Adrenal gland (tissue), 12 donors: Measurements from ENCODE around the gene INSM1. TPM values are rescaled to one million over a fixed set of nuclear protein-coding genes. Genes with fewer than 3 reads are reported as not detected.
A peak's percentile ranks its signal among the peaks of the same experiment; 100 is the strongest.

ENCODE experiments used
- DNase-seq, 7 donors: peaks; one replicate each; pipeline ENCODE4 v3.0.0-alpha.2; 2019 to 2020
- H3K27ac ChIP-seq, 5 donors: fragments of 200-600 bp; sonication (generic) in 4 of 5; 1 replicate in 3 of 5; 2 replicates in 2 of 5; pipeline versions ENCODE4 v1.5.1 to v1.8.0; 2016 to 2020; ENCODE audit warnings: mild to moderate bottlenecking in 1 of 5
- H3K27me3 ChIP-seq: fragments of 200-600 bp; 2 replicates; pipeline ENCODE4 v1.8.0; 2021
- H3K36me3 ChIP-seq, 2 donors: fragments of 200-600 bp; replicated peaks in 1 of 2; 1 replicate in 1 of 2; 2 replicates in 1 of 2; pipeline versions ENCODE4 v1.5.1 to v1.8.0; 2018 to 2022
- H3K4me1 ChIP-seq, 2 donors: fragments of 200-600 bp; replicated peaks in 1 of 2; 1 replicate in 1 of 2; 2 replicates in 1 of 2; pipeline versions ENCODE4 v1.5.1 to v1.8.0; 2018 to 2021
- H3K4me3 ChIP-seq, 4 donors: fragments of 200-600 bp; sonication (generic) in 3 of 4; one replicate each; pipeline ENCODE4 v1.5.1; 2016 to 2018
- H3K9me3 ChIP-seq, 3 donors: fragments of 200-600 bp; sonication (generic) in 1 of 3; replicated peaks in 1 of 3; 1 replicate in 2 of 3; 2 replicates in 1 of 3; pipeline versions ENCODE4 v1.5.1 to v1.8.0; 2016 to 2021
- POLR2A ChIP-seq, 2 donors: fragments of 450-650 bp; IDR thresholded peaks; one replicate each; pipeline ENCODE4 v1.6.1; 2017; ENCODE audit warnings: antibody characterized with exemption in 2 of 2, mild to moderate bottlenecking in 2 of 2, moderate library complexity in 1 of 2
- WGBS, 4 donors: extraction: QIAGEN DNeasy Blood & Tissue Kit in 2 of 4; methylation state at CpG; one replicate each; pipeline versions ENCODE4 v1.1.5 to v1.1.7; 2013 to 2017; 5-methylcytosine and 5-hydroxymethylcytosine counted together
- intact Hi-C, 2 donors: fragments of 100-400 bp; cut with DNase I; formaldehyde crosslinking; loops; one replicate each; pipeline versions ENCODE4 v1.14.1 to v1.15.0; 2022 to 2023
- polyA plus RNA-seq, 3 donors: library from polyadenylated mRNA; stranded (reverse); fragments of 200-250 nt in 2 of 3; fragments of 350-450 nt in 1 of 3; fragmentation: Illumina TruSeq in 1 of 3; extraction: RNeasy Lipid Tissue Mini Kit (QIAGEN cat#74804) in 1 of 3; gene quantifications; one replicate each; pipeline ENCODE4 v1.2.3, GENCODE V29; 2013 to 2014
- total RNA-seq, 9 donors: library from RNA; depleted of rRNA in 4 of 9; stranded (reverse); fragments of >200 nt in 4 of 9; fragments of 120-200 nt in 1 of 9; fragmentation: NEBNext Ultra II Directional in 1 of 9; extraction: Animal tissue kit (Norgen Biotek cat#: 25700) in 1 of 9; gene quantifications; one replicate each; pipeline versions ENCODE4 v1.1.0 to v1.2.4, GENCODE V29; 2013 to 2023
- TF ChIP-seq, protein P1 (sequence below), 6 experiments: fragments of 450-650 bp in 4 of 6; fragments of 200-600 bp in 2 of 6; sonication (generic) in 1 of 6; IDR thresholded peaks; 1 replicate in 5 of 6; 2 replicates in 1 of 6; pipeline versions ENCODE4 v1.5.1 to v1.8.0; 2016 to 2021; ENCODE audit warnings: antibody characterized with exemption in 6 of 6, mild to moderate bottlenecking in 2 of 6, moderate library complexity in 1 of 6
- donor health status: healthy with polysubstance abuse.
- donor health status: Bipolar disorder and iron deficiency.
- donor health status: DM: yes; HTN: yes; CAD: no.
- donor health status: DM: no; HTN: no; CAD: no.
- donor health status: DM: no; HTN: no; CAD: no.
- donor health status: DM: yes; HTN: yes; CAD: no.

INSM1 gene
- total and polyA plus RNA-seq, 12 donors, result 0.10 to 20.0 (median 7.7) TPM; not detected in 3

DNA sequence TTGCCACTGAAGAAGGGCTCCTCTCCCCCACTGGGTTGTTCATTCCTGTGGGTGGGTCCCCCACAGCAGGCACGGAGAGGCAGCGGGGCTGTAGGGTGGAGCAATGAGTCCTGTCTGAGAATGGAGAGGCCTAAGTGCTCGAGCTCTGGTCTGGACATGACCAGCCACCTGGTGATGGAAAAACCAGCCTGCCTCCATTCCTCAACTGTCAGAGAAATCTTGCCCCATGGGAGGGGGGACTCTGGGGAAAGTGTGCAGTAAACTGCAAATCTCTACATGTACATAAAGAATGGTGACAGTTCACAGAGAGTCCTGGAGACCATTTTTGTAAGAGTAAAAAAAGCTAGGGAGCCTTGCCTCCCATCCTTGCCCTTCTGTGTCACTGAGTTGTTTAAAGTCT lies 34.1 kb downstream of the INSM1 start:
- H3K4me1 ChIP-seq, result no peaks in the 10 kb centered on the region
- 93 to 98% (median 95%) methylated on average over 3 of the region's 3 CpGs; no CpG with 5 or more reads in 1 of the 4 donors for WGBS, 4 donors
- no peaks in the 10 kb centered on the region for H3K36me3 ChIP-seq
- no peak overlapping the region for H3K27ac ChIP-seq
- H3K9me3 ChIP-seq, result no peaks in the 10 kb centered on the region
- no peak for DNase-seq
- TF ChIP-seq POLR2A (IDR thresholded peaks at IDR 0.05), result no peak
- TF ChIP-seq, protein P1, sequence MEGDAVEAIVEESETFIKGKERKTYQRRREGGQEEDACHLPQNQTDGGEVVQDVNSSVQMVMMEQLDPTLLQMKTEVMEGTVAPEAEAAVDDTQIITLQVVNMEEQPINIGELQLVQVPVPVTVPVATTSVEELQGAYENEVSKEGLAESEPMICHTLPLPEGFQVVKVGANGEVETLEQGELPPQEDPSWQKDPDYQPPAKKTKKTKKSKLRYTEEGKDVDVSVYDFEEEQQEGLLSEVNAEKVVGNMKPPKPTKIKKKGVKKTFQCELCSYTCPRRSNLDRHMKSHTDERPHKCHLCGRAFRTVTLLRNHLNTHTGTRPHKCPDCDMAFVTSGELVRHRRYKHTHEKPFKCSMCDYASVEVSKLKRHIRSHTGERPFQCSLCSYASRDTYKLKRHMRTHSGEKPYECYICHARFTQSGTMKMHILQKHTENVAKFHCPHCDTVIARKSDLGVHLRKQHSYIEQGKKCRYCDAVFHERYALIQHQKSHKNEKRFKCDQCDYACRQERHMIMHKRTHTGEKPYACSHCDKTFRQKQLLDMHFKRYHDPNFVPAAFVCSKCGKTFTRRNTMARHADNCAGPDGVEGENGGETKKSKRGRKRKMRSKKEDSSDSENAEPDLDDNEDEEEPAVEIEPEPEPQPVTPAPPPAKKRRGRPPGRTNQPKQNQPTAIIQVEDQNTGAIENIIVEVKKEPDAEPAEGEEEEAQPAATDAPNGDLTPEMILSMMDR (IDR thresholded peaks at IDR 0.05), result no peak
- H3K4me3 ChIP-seq, result no peak overlapping the region
- intact Hi-C loops, result no loop called here
- no peaks in the 10 kb centered on the region for H3K27me3 ChIP-seq

- no peak overlapping the region for H3K4me3 ChIP-seq
- no peaks in the 10 kb centered on the region for H3K4me1 ChIP-seq
- no peak for TF ChIP-seq POLR2A (IDR thresholded peaks at IDR 0.05)
- TF ChIP-seq, protein P1 (IDR thresholded peaks at IDR 0.05), result no peak
- no peaks in the 10 kb centered on the region for H3K36me3 ChIP-seq
- 60 to 67% (median 62%) methylated on average over 5 of the region's 5 CpGs for WGBS, 4 donors
- H3K9me3 ChIP-seq, result no peaks in the 10 kb centered on the region
- peak in 2 of 7 donors; percentile 21 to 29 for DNase-seq
- H3K27ac ChIP-seq, result no peak overlapping the region
- intact Hi-C loops, result no loop called here
- H3K27me3 ChIP-seq, result no peaks in the 10 kb centered on the region
Measured at GRCh38 chr20:20404633-20405032, 36.7 kb downstream of the INSM1 start.

- no peak for DNase-seq
- Histone ChIP-seq H3K9me3 (no peaks in the 10 kb centered on the region), H3K27ac (no peak overlapping the region), H3K4me3 (no peak overlapping the region), H3K36me3 (no peaks in the 10 kb centered on the region), H3K27me3 (no peaks in the 10 kb centered on the region), H3K4me1 (peaks cover 0 to 5% of the 10 kb centered on the region in 2 donors)
- intact Hi-C loops, result no loop called here
- TF ChIP-seq, protein P1 (IDR thresholded peaks at IDR 0.05), result no peak
- no peak for TF ChIP-seq POLR2A (IDR thresholded peaks at IDR 0.05)
- WGBS, 4 donors, result 89 to 94% (median 91%) methylated on average over 10 of the region's 10 CpGs
Measured at GRCh38 chr20:20405623-20406022, 37.7 kb downstream of the INSM1 start.

DNA sequence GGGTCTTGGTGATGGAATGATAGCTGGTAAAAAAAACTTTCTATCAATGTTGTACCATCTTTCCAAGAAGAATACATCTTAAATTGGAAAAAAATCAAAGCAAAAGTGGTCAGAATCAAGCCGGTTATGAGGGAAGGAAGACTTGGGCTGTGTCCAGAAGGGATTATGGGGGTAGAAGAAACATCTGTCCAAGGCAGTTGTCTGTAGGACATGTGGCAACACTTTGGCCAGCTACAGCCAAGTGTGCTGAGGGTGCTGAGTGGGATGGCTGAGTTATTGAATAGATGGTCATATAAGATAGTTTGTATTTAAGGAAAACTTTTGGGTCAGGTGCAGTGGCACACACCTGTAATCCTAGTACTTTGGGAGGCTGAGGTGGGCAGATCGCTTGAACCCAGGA lies 38.4 kb downstream of the INSM1 start:
- intact Hi-C loops, result no loop called here
- Histone ChIP-seq H3K9me3 (no peaks in the 10 kb centered on the region), H3K27me3 (no peaks in the 10 kb centered on the region), H3K4me1 (peaks cover 0 to 5% of the 10 kb centered on the region in 2 donors), H3K4me3 (no peak overlapping the region), H3K36me3 (no peaks in the 10 kb centered on the region), H3K27ac (no peak overlapping the region)
- no peak for TF ChIP-seq POLR2A (IDR thresholded peaks at IDR 0.05)
- TF ChIP-seq, protein P1 (IDR thresholded peaks at IDR 0.05), result no peak
- WGBS, 4 donors, result 93 to 96% (median 95%) methylated on average over 2 of the region's 2 CpGs
- DNase-seq, result no peak
